Esophagus squamous epithelium (tissue), 5 donors: ENCODE data around the gene PLEKHA7. TPM values are rescaled to one million over a fixed set of nuclear protein-coding genes. Genes with fewer than 3 reads are reported as not detected.

ENCODE experiments used
- DNase-seq: peaks from one replicate; lab custom pipeline; 2025; lab: John Stamatoyannopoulos, UW
- H3K27ac ChIP-seq, 4 donors: fragments of 200-600 bp; sonication (generic); one replicate each; pipeline ENCODE4 v1.5.1; 2016 to 2019; ENCODE audit warnings: mild to moderate bottlenecking in 1 of 4
- H3K27me3 ChIP-seq, 4 donors: fragments of 200-600 bp; sonication (generic); 1 replicate in 3 of 4; 2 replicates in 1 of 4; pipeline versions ENCODE4 v1.5.1 to v1.6.0; 2017 to 2021; ENCODE audit warnings: antibody characterized with exemption in 1 of 4
- H3K36me3 ChIP-seq, 3 donors: fragments of 200-600 bp; sonication (generic); one replicate each; pipeline ENCODE4 v1.5.1; 2016 to 2019
- H3K4me1 ChIP-seq, 3 donors: fragments of 200-600 bp; sonication (generic); one replicate each; pipeline ENCODE4 v1.5.1; 2017 to 2019
- H3K4me3 ChIP-seq, 4 donors: fragments of 200-600 bp; sonication (generic); 1 replicate in 3 of 4; 2 replicates in 1 of 4; pipeline ENCODE4 v1.5.1; 2016 to 2019; ENCODE audit warnings: mild to moderate bottlenecking in 2 of 4, moderate library complexity in 1 of 4
- H3K9me3 ChIP-seq, 3 donors: fragments of 200-600 bp; sonication (generic); one replicate each; pipeline ENCODE4 v1.5.1; 2016 to 2019
- CTCF ChIP-seq, 6 experiments: fragments of 450-650 bp in 4 of 6; fragments of 200-600 bp in 2 of 6; sonication (generic) in 2 of 6; IDR thresholded peaks; one replicate each; pipeline ENCODE4 v1.5.1; 2016 to 2019; ENCODE audit warnings: antibody characterized with exemption in 6 of 6, mild to moderate bottlenecking in 4 of 6, moderate library complexity in 4 of 6
- POLR2A ChIP-seq, 4 donors: fragments of 450-650 bp; IDR thresholded peaks; one replicate each; pipeline ENCODE4 v1.6.1; 2017; ENCODE audit warnings: antibody characterized with exemption in 4 of 4, mild to moderate bottlenecking in 4 of 4, moderate library complexity in 3 of 4
- WGBS, 2 donors: methylation state at CpG; one replicate each; pipeline ENCODE4 v1.1.5; 2018; 5-methylcytosine and 5-hydroxymethylcytosine counted together
- intact Hi-C: fragments of 100-400 bp; cut with DNase I; formaldehyde crosslinking; loops from one replicate; pipeline ENCODE4 v1.15.0; 2022
- total RNA-seq, 4 donors: library from RNA; depleted of rRNA; stranded (reverse); fragments of >200 nt; gene quantifications; one replicate each; pipeline ENCODE4 v1.1.0, GENCODE V29; 2016
- donor health status: DM: yes; HTN: yes; CAD: no.

PLEKHA7 gene
- total RNA-seq, 4 donors from 2014 or later: 49.8 to 129 (median 59.3) TPM

- DNase-seq: no peak
- intact Hi-C loops: no loop called here
- Histone ChIP-seq H3K4me1 (no peaks in the 10 kb centered on the region), H3K27ac (no peak overlapping the region), H3K36me3 (peaks cover 0 to 99% (median 0%) of the 10 kb centered on the region in 3 donors), H3K9me3 (no peaks in the 10 kb centered on the region), H3K4me3 (no peak overlapping the region), H3K27me3 (no peaks in the 10 kb centered on the region)
- TF ChIP-seq CTCF (IDR thresholded peaks at IDR 0.05) (no peak), POLR2A (IDR thresholded peaks at IDR 0.05) (no peak)
- WGBS, 2 donors: 91 to 100% methylated on average over 1 of the region's 1 CpG
These were observed 169.9 kb downstream of the PLEKHA7 start for GRCh38 chr11:16844268-16844771.

GRCh38 chr11:16843294-16843693 is 170.9 kb downstream of the PLEKHA7 start:
- H3K36me3 ChIP-seq: peaks cover 0 to 94% (median 0%) of the 10 kb centered on the region in 3 donors
- no peaks in the 10 kb centered on the region for H3K4me1 ChIP-seq
- H3K4me3 ChIP-seq: no peak overlapping the region
- H3K9me3 ChIP-seq: no peaks in the 10 kb centered on the region
- TF ChIP-seq POLR2A (IDR thresholded peaks at IDR 0.05) (no peak), CTCF (IDR thresholded peaks at IDR 0.05) (no peak)
- no peak overlapping the region for H3K27ac ChIP-seq
- intact Hi-C loops: no loop called here
- no peaks in the 10 kb centered on the region for H3K27me3 ChIP-seq
- no peak for DNase-seq

GRCh38 chr11:16841984-16842383 is 172.2 kb downstream of the PLEKHA7 start:
- TF ChIP-seq POLR2A (IDR thresholded peaks at IDR 0.05): no peak
- TF ChIP-seq CTCF (IDR thresholded peaks at IDR 0.05): no peak
- 57 to 100% methylated on average over 1 to 2 of the region's 4 CpGs for WGBS, 2 donors

GRCh38 chr11:16841481-16841880 is 172.7 kb downstream of the PLEKHA7 start:
- DNase-seq: no peak
- no peaks in the 10 kb centered on the region for H3K9me3 ChIP-seq
- H3K36me3 ChIP-seq: peaks cover 0 to 95% (median 0%) of the 10 kb centered on the region in 3 donors
- H3K27me3 ChIP-seq: no peaks in the 10 kb centered on the region
- WGBS, 2 donors: 93 to 94% methylated on average over 6 to 9 of the region's 9 CpGs
- H3K27ac ChIP-seq: no peak overlapping the region
- H3K4me3 ChIP-seq: no peak overlapping the region
- intact Hi-C loops: no loop called here
- no peaks in the 10 kb centered on the region for H3K4me1 ChIP-seq
- TF ChIP-seq POLR2A (IDR thresholded peaks at IDR 0.05): no peak
- TF ChIP-seq CTCF (IDR thresholded peaks at IDR 0.05): no peak

More at GRCh38 chr11:16841984-16842383, 172.2 kb downstream of the PLEKHA7 start:
- H3K9me3 ChIP-seq: no peaks in the 10 kb centered on the region
- H3K36me3 ChIP-seq: peaks cover 0 to 94% (median 0%) of the 10 kb centered on the region in 3 donors
- no peaks in the 10 kb centered on the region for H3K4me1 ChIP-seq
- DNase-seq: no peak
- no peak overlapping the region for H3K27ac ChIP-seq
- H3K27me3 ChIP-seq: no peaks in the 10 kb centered on the region
- no peak overlapping the region for H3K4me3 ChIP-seq
- intact Hi-C loops: no loop called here

GRCh38 chr11:16840951-16841350 is 173.3 kb downstream of the PLEKHA7 start:
- Histone ChIP-seq H3K27me3 (no peaks in the 10 kb centered on the region), H3K27ac (no peak overlapping the region), H3K4me3 (no peak overlapping the region), H3K36me3 (peaks cover 0 to 95% (median 0%) of the 10 kb centered on the region in 3 donors), H3K9me3 (no peaks in the 10 kb centered on the region), H3K4me1 (no peaks in the 10 kb centered on the region)
- DNase-seq: no peak
- TF ChIP-seq POLR2A (IDR thresholded peaks at IDR 0.05) (no peak), CTCF (IDR thresholded peaks at IDR 0.05) (no peak)
- intact Hi-C loops: no loop called here
- WGBS, 2 donors: 74 to 88% methylated on average over 2 of the region's 2 CpGs
